Progenitor cell of endocrine pancreas (in vitro differentiated cells): ENCODE results near the gene ABLIM3. TPM values are rescaled to one million over a fixed set of nuclear protein-coding genes. Genes with fewer than 3 reads are reported as not detected.

Experiments
- DNase-seq: peaks from one replicate; pipeline ENCODE4 v3.0.0; 2021; ENCODE audit warnings: low spot score; ENCODE audit not compliant: unreplicated experiment
- H3K27ac Mint-ChIP-seq: 2 replicates; pipeline ENCODE4 v1.8.0; 2021; ENCODE audit warnings: mild to moderate bottlenecking, moderate library complexity, mixed read lengths
- H3K27me3 Mint-ChIP-seq: 2 replicates; pipeline ENCODE4 v1.8.0; 2021; ENCODE audit warnings: mixed read lengths
- H3K36me3 Mint-ChIP-seq: 2 replicates; pipeline ENCODE4 v1.8.0; 2022; ENCODE audit warnings: mixed read lengths; ENCODE audit not compliant: insufficient read depth
- H3K4me1 Mint-ChIP-seq: 2 replicates; pipeline ENCODE4 v1.8.0; 2021; ENCODE audit warnings: low read depth, mixed read lengths
- H3K4me3 Mint-ChIP-seq: 2 replicates; pipeline ENCODE4 v1.8.0; 2021; ENCODE audit warnings: low read depth, mild to moderate bottlenecking, moderate library complexity, mixed read lengths
- H3K9me3 Mint-ChIP-seq: 2 replicates; pipeline ENCODE4 v1.8.0; 2021; ENCODE audit warnings: low read depth, mixed read lengths
- total RNA-seq: library from RNA; stranded (reverse); gene quantifications from 2 replicates; pipeline ENCODE4 v1.2.1, GENCODE V29; 2021
- TF ChIP-seq, protein P1 (sequence below): fragments of 200-600 bp; sonication (generic); IDR thresholded peaks from one replicate; pipeline ENCODE4 v1.5.0; 2021; ENCODE audit warnings: antibody characterized with exemption, mild to moderate bottlenecking; ENCODE audit not compliant: unreplicated experiment

The ABLIM3 gene
- total RNA-seq, 1 donor from 2014 or later = 0.48 TPM

DNA sequence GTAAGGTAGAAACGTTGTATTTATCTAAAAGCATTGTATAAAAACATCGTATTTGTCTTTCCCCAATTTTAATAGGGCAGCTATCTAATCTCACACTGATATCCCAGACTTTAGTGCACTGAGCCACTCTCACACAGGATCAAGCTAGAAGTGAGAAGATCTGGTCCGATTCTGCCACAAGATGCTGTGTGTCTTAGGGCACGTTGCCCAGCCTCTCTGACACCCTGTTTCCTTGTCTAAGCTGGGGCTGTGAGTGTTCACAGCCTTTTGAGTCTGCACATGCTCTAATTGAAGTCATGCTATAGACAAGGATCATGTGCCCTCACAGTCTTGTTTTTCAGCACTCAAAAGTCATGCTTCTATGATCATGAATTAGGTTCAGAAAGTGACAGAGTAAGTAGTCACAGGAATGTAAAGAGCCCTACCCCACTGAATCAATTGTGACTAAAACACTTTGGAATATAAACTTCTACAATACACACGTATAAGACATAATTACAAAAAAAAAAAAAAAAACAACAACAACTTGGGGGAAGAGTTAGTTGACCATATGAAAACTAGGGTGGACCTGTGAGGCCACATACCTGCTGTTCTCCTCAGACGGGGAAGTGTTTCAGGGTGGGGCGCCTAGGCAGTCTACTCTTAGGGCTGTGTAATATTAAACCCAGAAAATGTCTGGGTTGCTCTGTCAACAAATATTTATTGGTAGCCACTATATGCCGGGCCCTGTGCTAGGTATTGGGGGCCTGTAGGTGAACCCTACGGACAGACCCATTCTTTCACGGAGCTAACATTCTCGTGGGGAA is 893 bp upstream of the ABLIM3 start:
- TF ChIP-seq, protein P1, sequence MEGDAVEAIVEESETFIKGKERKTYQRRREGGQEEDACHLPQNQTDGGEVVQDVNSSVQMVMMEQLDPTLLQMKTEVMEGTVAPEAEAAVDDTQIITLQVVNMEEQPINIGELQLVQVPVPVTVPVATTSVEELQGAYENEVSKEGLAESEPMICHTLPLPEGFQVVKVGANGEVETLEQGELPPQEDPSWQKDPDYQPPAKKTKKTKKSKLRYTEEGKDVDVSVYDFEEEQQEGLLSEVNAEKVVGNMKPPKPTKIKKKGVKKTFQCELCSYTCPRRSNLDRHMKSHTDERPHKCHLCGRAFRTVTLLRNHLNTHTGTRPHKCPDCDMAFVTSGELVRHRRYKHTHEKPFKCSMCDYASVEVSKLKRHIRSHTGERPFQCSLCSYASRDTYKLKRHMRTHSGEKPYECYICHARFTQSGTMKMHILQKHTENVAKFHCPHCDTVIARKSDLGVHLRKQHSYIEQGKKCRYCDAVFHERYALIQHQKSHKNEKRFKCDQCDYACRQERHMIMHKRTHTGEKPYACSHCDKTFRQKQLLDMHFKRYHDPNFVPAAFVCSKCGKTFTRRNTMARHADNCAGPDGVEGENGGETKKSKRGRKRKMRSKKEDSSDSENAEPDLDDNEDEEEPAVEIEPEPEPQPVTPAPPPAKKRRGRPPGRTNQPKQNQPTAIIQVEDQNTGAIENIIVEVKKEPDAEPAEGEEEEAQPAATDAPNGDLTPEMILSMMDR = no peak
- Mint-ChIP-seq H3K27me3 (peaks cover 41% of the 10 kb centered on the region), H3K9me3 (no peaks in the 10 kb centered on the region), H3K27ac (no peak overlapping the region), H3K4me1 (peaks cover 11% of the 10 kb centered on the region), H3K36me3 (no peaks in the 10 kb centered on the region), H3K4me3 (peak overlapping the region; percentile 23)
- DNase-seq = no peak

DNA sequence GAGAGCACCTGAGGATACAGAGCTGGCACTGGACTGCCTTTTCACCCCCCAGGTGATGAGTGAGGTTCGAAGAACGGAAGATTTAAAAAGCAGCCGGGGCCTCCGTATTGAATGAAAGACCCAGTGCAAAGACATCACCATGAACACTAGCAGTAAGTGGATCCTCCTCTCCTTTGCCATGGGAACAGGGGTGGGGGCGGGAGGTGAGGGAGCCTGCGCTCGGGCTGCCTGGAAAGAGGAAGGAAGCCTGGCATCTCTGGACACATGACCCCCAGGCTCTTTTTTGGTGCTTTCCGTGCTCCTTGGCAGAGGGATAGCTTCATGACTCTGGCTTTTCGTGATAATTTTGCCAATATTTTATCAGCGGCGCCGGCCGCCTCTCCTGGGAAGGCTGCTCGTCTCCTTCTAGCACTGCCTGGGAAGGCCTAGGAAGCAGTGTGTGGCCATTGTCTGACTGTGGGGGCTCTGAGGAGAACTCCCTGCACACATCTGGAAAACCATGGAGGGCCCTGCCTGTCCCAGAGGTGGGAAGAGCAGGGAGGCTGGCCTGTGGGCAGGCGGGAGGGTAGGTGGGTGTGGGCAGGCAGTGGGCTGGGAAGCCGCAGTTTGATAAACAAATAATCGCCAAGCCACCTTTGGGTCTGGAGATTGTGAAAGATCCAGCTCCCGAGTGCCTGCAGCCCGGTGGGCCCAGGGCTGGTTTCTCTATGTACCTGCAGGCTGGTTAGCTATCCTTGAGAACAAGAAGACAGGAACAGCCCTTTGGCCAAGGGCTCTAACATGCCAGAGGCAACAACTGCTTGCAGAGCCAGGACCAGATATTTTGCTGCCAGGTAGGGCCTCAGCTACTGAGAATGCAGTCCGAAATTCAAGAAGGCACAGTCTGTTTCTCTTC is 911 bp downstream of the ABLIM3 start:
- Mint-ChIP-seq H3K36me3 (no peaks in the 10 kb centered on the region), H3K4me1 (peaks cover 11% of the 10 kb centered on the region), H3K27ac (no peak overlapping the region), H3K27me3 (peaks cover 30% of the 10 kb centered on the region), H3K4me3 (peak overlapping the region; percentile 57), H3K9me3 (no peaks in the 10 kb centered on the region)
- no peak for DNase-seq
- TF ChIP-seq, protein P1 = no peak

DNA sequence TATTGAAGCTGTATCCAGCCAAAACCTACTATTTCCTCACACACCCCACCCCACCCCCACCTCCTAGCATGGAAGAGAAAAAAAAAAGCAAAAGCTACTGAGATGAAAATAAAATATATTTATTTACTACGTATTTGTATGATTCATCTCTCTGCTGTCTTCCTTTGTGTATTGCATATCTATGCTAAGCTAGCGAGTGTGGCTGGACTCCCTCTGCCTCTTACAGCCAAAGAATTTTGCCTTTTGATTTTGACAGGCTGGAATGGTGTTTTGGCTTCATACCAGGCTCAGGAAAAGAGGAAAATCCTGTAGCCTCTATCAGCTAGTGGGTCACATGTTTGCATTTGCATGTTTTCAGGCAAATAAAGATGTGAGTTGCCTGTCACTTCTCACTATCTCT is 2.2 kb downstream of the ABLIM3 start:
- Mint-ChIP-seq H3K4me1 (peaks cover 11% of the 10 kb centered on the region), H3K9me3 (no peaks in the 10 kb centered on the region), H3K27ac (no peak overlapping the region), H3K27me3 (peaks cover 22% of the 10 kb centered on the region), H3K4me3 (no peak overlapping the region), H3K36me3 (no peaks in the 10 kb centered on the region)
- no peak for DNase-seq
- TF ChIP-seq, protein P1 = no peak

DNA sequence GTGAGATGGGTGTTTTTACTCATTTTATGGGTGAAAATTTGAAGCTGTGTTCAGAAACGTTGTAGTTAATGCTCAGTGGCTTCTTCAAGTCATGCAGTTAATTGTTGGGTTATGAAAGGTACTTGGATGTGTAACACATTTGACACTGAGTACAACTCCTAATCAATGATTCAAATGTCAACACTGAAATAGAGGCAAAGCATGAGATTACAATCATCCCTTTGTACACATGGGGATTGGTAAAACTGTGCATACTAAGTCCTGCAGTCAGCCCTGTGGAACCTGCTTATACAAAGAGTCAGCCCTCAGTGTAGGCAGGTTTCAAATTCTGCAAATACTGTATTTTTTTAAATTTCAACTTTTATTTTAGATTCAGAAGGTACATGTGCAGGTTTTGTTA is 3.3 kb downstream of the ABLIM3 start:
- no peak for DNase-seq
- TF ChIP-seq, protein P1 = no peak
- Mint-ChIP-seq H3K36me3 (no peaks in the 10 kb centered on the region), H3K27me3 (peaks cover 22% of the 10 kb centered on the region), H3K4me3 (no peak overlapping the region), H3K27ac (no peak overlapping the region), H3K9me3 (no peaks in the 10 kb centered on the region), H3K4me1 (peaks cover 11% of the 10 kb centered on the region)

DNA sequence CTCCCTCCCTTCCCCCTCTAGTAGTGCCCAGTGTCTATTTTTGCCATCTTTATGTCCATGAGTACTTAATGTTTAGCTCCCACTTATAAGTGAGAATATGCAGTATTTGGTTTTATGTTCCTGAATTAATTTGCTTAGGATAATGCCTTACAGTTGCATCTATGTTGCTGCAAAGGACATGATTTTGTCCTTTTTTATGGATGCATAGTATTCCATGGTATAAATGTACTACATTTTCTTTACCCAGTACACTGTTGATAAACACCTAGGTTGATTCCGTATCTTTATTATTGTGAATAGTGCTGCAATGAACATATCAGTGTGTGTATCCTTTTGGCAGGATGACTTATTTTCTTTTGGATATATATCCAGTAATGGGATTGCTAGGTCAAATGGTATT is 3.8 kb downstream of the ABLIM3 start:
- no peak overlapping the region for H3K27ac Mint-ChIP-seq
- H3K4me1 Mint-ChIP-seq = peaks cover 11% of the 10 kb centered on the region
- DNase-seq = no peak
- H3K4me3 Mint-ChIP-seq = no peak overlapping the region
- H3K27me3 Mint-ChIP-seq = peaks cover 20% of the 10 kb centered on the region
- H3K9me3 Mint-ChIP-seq = no peaks in the 10 kb centered on the region
- TF ChIP-seq, protein P1 = no peak
- H3K36me3 Mint-ChIP-seq = no peaks in the 10 kb centered on the region
